Chondrocyte (in vitro differentiated cells): ENCODE data around the gene ZNF302. TPM values are rescaled to one million over a fixed set of nuclear protein-coding genes. Genes with fewer than 3 reads are reported as not detected.
A peak's percentile ranks its signal among the peaks of the same experiment; 100 is the strongest.

ENCODE experiments used
- DNase-seq: peaks from one replicate; pipeline ENCODE4 v3.0.0; 2021; ENCODE audit warnings: mixed read lengths, low spot score
- H3K27ac Mint-ChIP-seq: one replicate; pipeline ENCODE4 v1.8.0; 2021; ENCODE audit warnings: mild to moderate bottlenecking, moderate library complexity, mixed read lengths; ENCODE audit not compliant: unreplicated experiment
- H3K27me3 Mint-ChIP-seq: 2 replicates; pipeline ENCODE4 v1.8.0; 2021; ENCODE audit warnings: low read depth, mixed read lengths
- H3K36me3 Mint-ChIP-seq: 2 replicates; pipeline ENCODE4 v1.8.0; 2021; ENCODE audit warnings: low read depth, mixed read lengths
- H3K4me1 Mint-ChIP-seq: 2 replicates; pipeline ENCODE4 v1.8.0; 2021; ENCODE audit warnings: low read depth, mild to moderate bottlenecking, mixed read lengths
- H3K4me3 Mint-ChIP-seq: one replicate; pipeline ENCODE4 v1.8.0; 2021; ENCODE audit warnings: mild to moderate bottlenecking, moderate library complexity, mixed read lengths; ENCODE audit not compliant: unreplicated experiment
- H3K9me3 Mint-ChIP-seq: 2 replicates; pipeline ENCODE4 v1.8.0; 2021; ENCODE audit warnings: low read depth, mixed read lengths
- total RNA-seq: library from RNA; stranded (reverse); gene quantifications from 3 replicates; pipeline ENCODE4 v1.2.1, GENCODE V29; 2021
- TF ChIP-seq, protein P1 (sequence below): fragments of 200-600 bp; sonication (generic); IDR thresholded peaks from 2 replicates; pipeline ENCODE4 v1.5.0; 2021; ENCODE audit warnings: antibody characterized with exemption, mild to moderate bottlenecking, moderate library complexity

Gene ZNF302
- total RNA-seq, 1 donor from 2014 or later, result 23.3 TPM

GRCh38 chr19:34673590-34673989 is 3.9 kb upstream of the ZNF302 start:
- Mint-ChIP-seq H3K36me3 (peaks cover 6% of the 10 kb centered on the region), H3K4me3 (no peak overlapping the region), H3K27me3 (no peaks in the 10 kb centered on the region), H3K27ac (no peak overlapping the region), H3K9me3 (peaks cover 17% of the 10 kb centered on the region), H3K4me1 (peaks cover 18% of the 10 kb centered on the region)
- DNase-seq, result no peak
- TF ChIP-seq, protein P1, sequence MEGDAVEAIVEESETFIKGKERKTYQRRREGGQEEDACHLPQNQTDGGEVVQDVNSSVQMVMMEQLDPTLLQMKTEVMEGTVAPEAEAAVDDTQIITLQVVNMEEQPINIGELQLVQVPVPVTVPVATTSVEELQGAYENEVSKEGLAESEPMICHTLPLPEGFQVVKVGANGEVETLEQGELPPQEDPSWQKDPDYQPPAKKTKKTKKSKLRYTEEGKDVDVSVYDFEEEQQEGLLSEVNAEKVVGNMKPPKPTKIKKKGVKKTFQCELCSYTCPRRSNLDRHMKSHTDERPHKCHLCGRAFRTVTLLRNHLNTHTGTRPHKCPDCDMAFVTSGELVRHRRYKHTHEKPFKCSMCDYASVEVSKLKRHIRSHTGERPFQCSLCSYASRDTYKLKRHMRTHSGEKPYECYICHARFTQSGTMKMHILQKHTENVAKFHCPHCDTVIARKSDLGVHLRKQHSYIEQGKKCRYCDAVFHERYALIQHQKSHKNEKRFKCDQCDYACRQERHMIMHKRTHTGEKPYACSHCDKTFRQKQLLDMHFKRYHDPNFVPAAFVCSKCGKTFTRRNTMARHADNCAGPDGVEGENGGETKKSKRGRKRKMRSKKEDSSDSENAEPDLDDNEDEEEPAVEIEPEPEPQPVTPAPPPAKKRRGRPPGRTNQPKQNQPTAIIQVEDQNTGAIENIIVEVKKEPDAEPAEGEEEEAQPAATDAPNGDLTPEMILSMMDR, result no peak

- peaks cover 22% of the 10 kb centered on the region for H3K36me3 Mint-ChIP-seq
- H3K4me3 Mint-ChIP-seq, result no peak overlapping the region
Observed at GRCh38 chr19:34675250-34675649, 2.2 kb upstream of the ZNF302 start.

DNA sequence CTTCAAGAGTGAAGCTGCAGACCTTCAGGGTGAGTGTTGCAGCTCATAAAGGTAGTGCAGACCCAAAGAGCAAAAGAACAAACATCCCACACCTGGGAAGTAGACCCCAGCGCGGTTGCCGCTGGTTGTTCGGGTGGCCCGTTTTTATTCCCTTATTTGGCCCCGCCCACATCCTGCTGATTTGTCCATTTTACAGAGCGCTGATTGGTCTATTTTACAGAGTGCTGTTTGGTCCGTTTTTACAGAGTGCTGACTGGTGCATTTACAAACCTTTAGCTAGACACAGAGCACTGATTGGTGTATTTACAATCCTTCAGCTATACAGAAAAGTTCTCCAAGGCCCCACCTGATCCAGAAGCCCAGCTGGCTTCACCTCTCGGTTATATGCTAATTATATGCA is 1.6 kb upstream of the ZNF302 start:
- Mint-ChIP-seq H3K4me1 (peaks cover 29% of the 10 kb centered on the region), H3K27ac (no peak overlapping the region), H3K4me3 (no peak overlapping the region), H3K9me3 (peaks cover 33% of the 10 kb centered on the region), H3K27me3 (no peaks in the 10 kb centered on the region), H3K36me3 (peaks cover 28% of the 10 kb centered on the region)
- TF ChIP-seq, protein P1, result no peak
- DNase-seq, result no peak

More at GRCh38 chr19:34675250-34675649, 2.2 kb upstream of the ZNF302 start:
- TF ChIP-seq, protein P1, result no peak
- H3K27ac Mint-ChIP-seq, result no peak overlapping the region
- no peaks in the 10 kb centered on the region for H3K27me3 Mint-ChIP-seq
- peaks cover 30% of the 10 kb centered on the region for H3K9me3 Mint-ChIP-seq
- no peak for DNase-seq
- peaks cover 29% of the 10 kb centered on the region for H3K4me1 Mint-ChIP-seq

- peaks cover 37% of the 10 kb centered on the region for H3K9me3 Mint-ChIP-seq
Observed at GRCh38 chr19:34676697-34677385, 637 bp upstream of the ZNF302 start, which contains the start of gene SCGB2B2. Gene SCGB2B2 (minus strand): TSS chr19:34677159. CDS start chr19:34594563, 82,596 bp downstream.

DNA sequence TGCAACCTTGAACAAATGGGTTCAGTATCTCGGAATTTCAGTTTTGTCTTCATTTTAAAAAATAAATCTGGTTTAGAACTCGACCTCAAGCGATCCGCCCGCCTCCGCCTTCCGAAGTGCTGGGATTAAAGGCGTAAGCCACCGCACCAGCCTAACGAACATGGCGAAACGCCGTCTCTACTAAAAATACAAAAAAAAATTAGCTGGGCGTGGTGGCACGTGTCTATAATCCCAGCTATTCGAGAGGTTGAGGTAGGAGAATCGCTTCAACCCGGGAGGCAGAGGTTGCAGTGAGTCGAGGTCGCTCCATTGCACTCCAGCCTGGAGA is 571 bp downstream of the ZNF302 start:
- H3K36me3 Mint-ChIP-seq, result peaks cover 46% of the 10 kb centered on the region
- peak overlapping the region; percentile 85 for H3K4me3 Mint-ChIP-seq
- DNase-seq, result no peak

More at GRCh38 chr19:34676697-34677385, 637 bp upstream of the ZNF302 start, which contains the start of gene SCGB2B2:
- H3K4me1 Mint-ChIP-seq, result peaks cover 29% of the 10 kb centered on the region
- H3K36me3 Mint-ChIP-seq, result peaks cover 35% of the 10 kb centered on the region
- H3K27me3 Mint-ChIP-seq, result no peaks in the 10 kb centered on the region
- H3K4me3 Mint-ChIP-seq, result peak within 1 kb of the TSS; percentile 85
- peak within 1 kb of the TSS; percentile 97 for H3K27ac Mint-ChIP-seq
- no peak for DNase-seq
- TF ChIP-seq, protein P1, result peak; percentile 63

More for the DNA sequence above, 571 bp downstream of the ZNF302 start:
- peak overlapping the region; percentile 97 for H3K27ac Mint-ChIP-seq
- H3K9me3 Mint-ChIP-seq, result peaks cover 41% of the 10 kb centered on the region
- peaks cover 29% of the 10 kb centered on the region for H3K4me1 Mint-ChIP-seq
- TF ChIP-seq, protein P1, result no peak
- H3K27me3 Mint-ChIP-seq, result no peaks in the 10 kb centered on the region
